Measurements from ENCODE around the gene RHCG.

The RHCG gene

GRCh38 chr15:89502867-89503595 lies 6.6 kb upstream of the RHCG start:
- Histone ChIP-seq H3K14ac (ENCODE audit: low read length in 2 of 2) (no peak overlapping the region), H4K8ac (ENCODE audit: low read length) (no peak overlapping the region), H3K27me3 (ENCODE audit: control insufficient read depth in 1 of 2, insufficient read depth in 1 of 2, low read length in 2 of 2) (peaks cover 50 to 59% of the 10 kb centered on the region in 2 experiments), H2BK5ac (ENCODE audit: low read depth, low read length, poor library complexity, severe bottlenecking) (no peak overlapping the region), H3K18ac (ENCODE audit: low read depth in 1 of 2, low read length in 2 of 2) (no peak overlapping the region), H3K4me1 (ENCODE audit: control insufficient read depth, insufficient read depth, low read depth, low read length) (no peaks in the 10 kb centered on the region), H2AK5ac (ENCODE audit: low read length, severe bottlenecking) (no peak overlapping the region), H3K9me3 (ENCODE audit: control insufficient read depth, low read length) (peaks cover 4% of the 10 kb centered on the region), H3K36me3 (ENCODE audit: control insufficient read depth in 1 of 2, insufficient read depth in 2 of 2, low read depth in 1 of 2, low read length in 2 of 2) (no peaks in the 10 kb centered on the region), H2BK12ac (ENCODE audit: low read length in 2 of 2) (no peak overlapping the region), H2BK15ac (ENCODE audit: low read depth, poor library complexity, severe bottlenecking) (no peak overlapping the region), H3K4me3 (ENCODE audit: insufficient read depth in 1 of 2, low read depth in 1 of 2, low read length in 2 of 2) (no peak overlapping the region), H3K23ac (ENCODE audit: low read length in 2 of 2) (no peak overlapping the region), H4K91ac (ENCODE audit: low read length) (no peak overlapping the region), H3K4ac (ENCODE audit: low read depth in 1 of 2, low read length in 2 of 2) (no peak overlapping the region), H3K79me1 (replicated peaks; ENCODE audit: low read length, poor library complexity, severe bottlenecking) (no peaks in the 10 kb centered on the region), H2AFZ (ENCODE audit: low read depth, low read length) (no peak overlapping the region), H2BK120ac (ENCODE audit: low read depth, low read length) (no peak overlapping the region), H3K4me2 (ENCODE audit: low read length, poor library complexity, severe bottlenecking) (no peak overlapping the region), H3K9ac (ENCODE audit: low read length) (no peak overlapping the region), H3K27ac (ENCODE audit: low read length, poor library complexity, severe bottlenecking) (no peak overlapping the region)
- no peak for DNase-seq
- 73% methylated on average over 7 of the region's 7 CpGs for WGBS

GRCh38 chr15:89501646-89502045 lies 5.3 kb upstream of the RHCG start:
- DNase-seq: no peak
- Histone ChIP-seq H3K4me1 (ENCODE audit: control insufficient read depth, insufficient read depth, low read depth, low read length) (peaks cover under 1% of the 10 kb centered on the region), H3K9me3 (ENCODE audit: control insufficient read depth, low read length) (peaks cover 4% of the 10 kb centered on the region), H4K8ac (ENCODE audit: low read length) (no peak overlapping the region), H2AFZ (ENCODE audit: low read depth, low read length) (no peak overlapping the region), H3K4me2 (ENCODE audit: low read length, poor library complexity, severe bottlenecking) (no peak overlapping the region), H3K4ac (ENCODE audit: low read depth in 1 of 2, low read length in 2 of 2) (no peak overlapping the region), H2BK5ac (ENCODE audit: low read depth, low read length, poor library complexity, severe bottlenecking) (no peak overlapping the region), H3K18ac (ENCODE audit: low read depth in 1 of 2, low read length in 2 of 2) (no peak overlapping the region), H2BK120ac (ENCODE audit: low read depth, low read length) (no peak overlapping the region), H3K23ac (ENCODE audit: low read length in 2 of 2) (no peak overlapping the region), H3K27ac (ENCODE audit: low read length, poor library complexity, severe bottlenecking) (no peak overlapping the region), H3K9ac (ENCODE audit: low read length) (no peak overlapping the region), H3K4me3 (ENCODE audit: insufficient read depth in 1 of 2, low read depth in 1 of 2, low read length in 2 of 2) (no peak overlapping the region), H2AK5ac (ENCODE audit: low read length, severe bottlenecking) (no peak overlapping the region), H3K36me3 (ENCODE audit: control insufficient read depth in 1 of 2, insufficient read depth in 2 of 2, low read depth in 1 of 2, low read length in 2 of 2) (no peaks in the 10 kb centered on the region), H3K14ac (ENCODE audit: low read length in 2 of 2) (no peak overlapping the region), H3K79me1 (replicated peaks; ENCODE audit: low read length, poor library complexity, severe bottlenecking) (no peaks in the 10 kb centered on the region), H3K27me3 (ENCODE audit: control insufficient read depth in 1 of 2, insufficient read depth in 1 of 2, low read length in 2 of 2) (peaks cover 53 to 63% of the 10 kb centered on the region in 2 experiments), H4K91ac (ENCODE audit: low read length) (no peak overlapping the region), H2BK15ac (ENCODE audit: low read depth, poor library complexity, severe bottlenecking) (no peak overlapping the region), H2BK12ac (ENCODE audit: low read length in 2 of 2) (no peak overlapping the region)
- 89% methylated on average over 5 of the region's 5 CpGs for WGBS

- no peak for DNase-seq
- 79% methylated on average over 10 of the region's 10 CpGs for WGBS
- Histone ChIP-seq H2BK5ac (ENCODE audit: low read depth, low read length, poor library complexity, severe bottlenecking) (no peak overlapping the region), H3K79me1 (replicated peaks; ENCODE audit: low read length, poor library complexity, severe bottlenecking) (no peaks in the 10 kb centered on the region), H3K4me1 (ENCODE audit: control insufficient read depth, insufficient read depth, low read depth, low read length) (peaks cover 7% of the 10 kb centered on the region), H3K18ac (ENCODE audit: low read depth in 1 of 2, low read length in 2 of 2) (no peak overlapping the region), H3K27ac (ENCODE audit: low read length, poor library complexity, severe bottlenecking) (no peak overlapping the region), H3K14ac (ENCODE audit: low read length in 2 of 2) (no peak overlapping the region), H3K4me3 (ENCODE audit: insufficient read depth in 1 of 2, low read depth in 1 of 2, low read length in 2 of 2) (no peak overlapping the region), H3K23ac (ENCODE audit: low read length in 2 of 2) (no peak overlapping the region), H3K4ac (ENCODE audit: low read depth in 1 of 2, low read length in 2 of 2) (no peak overlapping the region), H2BK120ac (ENCODE audit: low read depth, low read length) (no peak overlapping the region), H4K8ac (ENCODE audit: low read length) (no peak overlapping the region), H3K9ac (ENCODE audit: low read length) (no peak overlapping the region), H2BK12ac (ENCODE audit: low read length in 2 of 2) (no peak overlapping the region), H4K91ac (ENCODE audit: low read length) (no peak overlapping the region), H3K36me3 (ENCODE audit: control insufficient read depth in 1 of 2, insufficient read depth in 2 of 2, low read depth in 1 of 2, low read length in 2 of 2) (no peaks in the 10 kb centered on the region), H2AK5ac (ENCODE audit: low read length, severe bottlenecking) (no peak overlapping the region), H2BK15ac (ENCODE audit: low read depth, poor library complexity, severe bottlenecking) (no peak overlapping the region), H3K9me3 (ENCODE audit: control insufficient read depth, low read length) (no peaks in the 10 kb centered on the region), H3K4me2 (ENCODE audit: low read length, poor library complexity, severe bottlenecking) (no peak overlapping the region), H2AFZ (ENCODE audit: low read depth, low read length) (no peak overlapping the region), H3K27me3 (ENCODE audit: control insufficient read depth in 1 of 2, insufficient read depth in 1 of 2, low read length in 2 of 2) (peaks cover 54 to 64% of the 10 kb centered on the region in 2 experiments)
These were observed 4.3 kb upstream of the RHCG start for GRCh38 chr15:89500397-89501270.

GRCh38 chr15:89499156-89499555 lies 2.8 kb upstream of the RHCG start:
- Histone ChIP-seq H3K4me3 (ENCODE audit: insufficient read depth in 1 of 2, low read depth in 1 of 2, low read length in 2 of 2) (no peak overlapping the region), H2BK120ac (ENCODE audit: low read depth, low read length) (no peak overlapping the region), H3K18ac (ENCODE audit: low read depth in 1 of 2, low read length in 2 of 2) (no peak overlapping the region), H2AK5ac (ENCODE audit: low read length, severe bottlenecking) (no peak overlapping the region), H3K79me1 (replicated peaks; ENCODE audit: low read length, poor library complexity, severe bottlenecking) (no peaks in the 10 kb centered on the region), H3K9me3 (ENCODE audit: control insufficient read depth, low read length) (no peaks in the 10 kb centered on the region), H2AFZ (ENCODE audit: low read depth, low read length) (no peak overlapping the region), H3K27ac (ENCODE audit: low read length, poor library complexity, severe bottlenecking) (no peak overlapping the region), H3K23ac (ENCODE audit: low read length in 2 of 2) (no peak overlapping the region), H3K4me2 (ENCODE audit: low read length, poor library complexity, severe bottlenecking) (no peak overlapping the region), H2BK12ac (ENCODE audit: low read length in 2 of 2) (no peak overlapping the region), H3K27me3 (ENCODE audit: control insufficient read depth in 1 of 2, insufficient read depth in 1 of 2, low read length in 2 of 2) (peaks cover 58 to 65% of the 10 kb centered on the region in 2 experiments), H2BK15ac (ENCODE audit: low read depth, poor library complexity, severe bottlenecking) (no peak overlapping the region), H2BK5ac (ENCODE audit: low read depth, low read length, poor library complexity, severe bottlenecking) (no peak overlapping the region), H3K4ac (ENCODE audit: low read depth in 1 of 2, low read length in 2 of 2) (no peak overlapping the region), H3K4me1 (ENCODE audit: control insufficient read depth, insufficient read depth, low read depth, low read length) (peaks cover 7% of the 10 kb centered on the region), H4K8ac (ENCODE audit: low read length) (no peak overlapping the region), H3K36me3 (ENCODE audit: control insufficient read depth in 1 of 2, insufficient read depth in 2 of 2, low read depth in 1 of 2, low read length in 2 of 2) (no peaks in the 10 kb centered on the region), H4K91ac (ENCODE audit: low read length) (no peak overlapping the region), H3K9ac (ENCODE audit: low read length) (no peak overlapping the region), H3K14ac (ENCODE audit: low read length in 2 of 2) (no peak overlapping the region)
- no peak for DNase-seq
- WGBS: 83% methylated on average over 8 of the region's 8 CpGs
